HFFc6 (cell line): ENCODE measurements around the gene TMC6. TPM values are rescaled to one million over a fixed set of nuclear protein-coding genes. Genes with fewer than 3 reads are reported as not detected.

Source experiments
- DNase-seq: peaks from one replicate; pipeline ENCODE4 v3.0.0-alpha.2; 2018
- H3K27ac Mint-ChIP-seq: 2 replicates; pipeline ENCODE4 v1.8.0; 2020; ENCODE audit warnings: mild to moderate bottlenecking, mixed read lengths
- H3K27me3 Mint-ChIP-seq: 2 replicates; pipeline ENCODE4 v1.8.0; 2021; ENCODE audit warnings: mild to moderate bottlenecking, moderate library complexity, mixed read lengths; ENCODE audit not compliant: insufficient read depth
- H3K36me3 Mint-ChIP-seq: 2 replicates; pipeline ENCODE4 v1.8.0; 2021; ENCODE audit warnings: low read depth, mixed read lengths
- H3K4me1 Mint-ChIP-seq: 2 replicates; pipeline ENCODE4 v1.8.0; 2020; ENCODE audit warnings: low read depth, mixed read lengths
- H3K4me3 Mint-ChIP-seq: 2 replicates; pipeline ENCODE4 v1.8.0; 2020; ENCODE audit warnings: mild to moderate bottlenecking, moderate library complexity, mixed read lengths
- H3K9me3 Mint-ChIP-seq: 2 replicates; pipeline ENCODE4 v1.8.0; 2020; ENCODE audit warnings: mild to moderate bottlenecking, mixed read lengths
- total RNA-seq, 6 experiments: library from RNA; stranded (reverse); fragmentation: NEBNext Ultra II Directional; extraction: Animal tissue kit (Norgen Biotek cat#: 25700); gene quantifications; 2 replicates in 1 of 6; 3 replicates in 5 of 6; pipeline ENCODE4 v1.2.3, GENCODE V29; 2021
- TF ChIP-seq, protein P1 (sequence below): fragments of 200-600 bp; sonication (generic); IDR thresholded peaks from 2 replicates; pipeline ENCODE4 v1.5.0; 2021; ENCODE audit warnings: antibody characterized with exemption, mild to moderate bottlenecking

The TMC6 gene
- total RNA-seq, 6 experiments from 2014 or later = 0.20 to 0.59 TPM; not detected in 4

DNA sequence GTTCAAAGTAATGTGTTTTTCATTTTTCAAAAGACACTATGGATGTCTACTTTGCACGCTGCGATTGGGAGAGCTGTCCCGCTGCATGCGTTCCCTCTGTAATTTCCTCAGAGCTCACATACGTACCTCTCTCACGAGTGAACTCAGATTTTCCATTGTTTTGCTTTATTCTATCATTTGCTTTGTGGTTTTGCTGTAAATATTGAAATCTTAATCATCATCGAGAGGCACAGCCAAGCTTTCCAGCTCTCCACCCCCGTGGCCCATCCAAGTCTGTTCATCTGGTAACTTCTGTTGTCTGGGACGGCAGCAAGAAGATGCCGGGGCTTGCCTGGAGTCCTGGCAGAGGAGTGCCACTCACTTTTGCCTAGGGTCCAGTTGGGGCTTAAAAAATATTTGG, 21.1 kb downstream of the TMC6 start:
- H3K4me1 Mint-ChIP-seq = peaks cover 14% of the 10 kb centered on the region
- H3K27me3 Mint-ChIP-seq = peaks cover under 1% of the 10 kb centered on the region
- H3K36me3 Mint-ChIP-seq = no peaks in the 10 kb centered on the region
- no peak overlapping the region for H3K4me3 Mint-ChIP-seq
- no peak for DNase-seq
- TF ChIP-seq, protein P1, sequence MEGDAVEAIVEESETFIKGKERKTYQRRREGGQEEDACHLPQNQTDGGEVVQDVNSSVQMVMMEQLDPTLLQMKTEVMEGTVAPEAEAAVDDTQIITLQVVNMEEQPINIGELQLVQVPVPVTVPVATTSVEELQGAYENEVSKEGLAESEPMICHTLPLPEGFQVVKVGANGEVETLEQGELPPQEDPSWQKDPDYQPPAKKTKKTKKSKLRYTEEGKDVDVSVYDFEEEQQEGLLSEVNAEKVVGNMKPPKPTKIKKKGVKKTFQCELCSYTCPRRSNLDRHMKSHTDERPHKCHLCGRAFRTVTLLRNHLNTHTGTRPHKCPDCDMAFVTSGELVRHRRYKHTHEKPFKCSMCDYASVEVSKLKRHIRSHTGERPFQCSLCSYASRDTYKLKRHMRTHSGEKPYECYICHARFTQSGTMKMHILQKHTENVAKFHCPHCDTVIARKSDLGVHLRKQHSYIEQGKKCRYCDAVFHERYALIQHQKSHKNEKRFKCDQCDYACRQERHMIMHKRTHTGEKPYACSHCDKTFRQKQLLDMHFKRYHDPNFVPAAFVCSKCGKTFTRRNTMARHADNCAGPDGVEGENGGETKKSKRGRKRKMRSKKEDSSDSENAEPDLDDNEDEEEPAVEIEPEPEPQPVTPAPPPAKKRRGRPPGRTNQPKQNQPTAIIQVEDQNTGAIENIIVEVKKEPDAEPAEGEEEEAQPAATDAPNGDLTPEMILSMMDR = no peak
- no peaks in the 10 kb centered on the region for H3K9me3 Mint-ChIP-seq
- no peak overlapping the region for H3K27ac Mint-ChIP-seq

GRCh38 chr17:78106211-78106610, 22.3 kb downstream of the TMC6 start:
- H3K4me1 Mint-ChIP-seq = peaks cover 12% of the 10 kb centered on the region
- no peak overlapping the region for H3K27ac Mint-ChIP-seq
- peaks cover 7% of the 10 kb centered on the region for H3K36me3 Mint-ChIP-seq

DNA sequence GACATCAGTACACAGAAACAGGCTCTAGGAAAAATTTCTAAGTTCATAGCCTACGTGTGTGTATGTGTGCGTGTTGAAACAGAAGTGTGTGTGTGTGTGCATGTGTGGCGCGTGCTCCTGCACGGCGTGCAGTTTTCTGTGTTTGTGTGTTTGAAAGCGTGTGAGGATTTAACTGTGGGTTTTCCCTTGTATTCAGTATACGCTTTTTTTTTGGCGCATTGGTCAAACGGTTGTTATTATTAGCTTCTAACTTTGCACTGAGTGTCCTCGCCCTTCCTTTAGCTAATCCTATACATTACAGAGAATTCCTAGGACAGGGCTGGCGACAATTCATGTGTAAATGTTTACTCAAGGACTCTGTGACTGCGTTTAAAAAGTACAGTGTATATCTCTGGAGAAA, 23.0 kb downstream of the TMC6 start:
- no peak for DNase-seq

More at GRCh38 chr17:78106211-78106610, 22.3 kb downstream of the TMC6 start:
- no peak for DNase-seq
- H3K4me3 Mint-ChIP-seq = no peak overlapping the region
- TF ChIP-seq, protein P1 = no peak
- peaks cover 3% of the 10 kb centered on the region for H3K9me3 Mint-ChIP-seq
- H3K27me3 Mint-ChIP-seq = no peaks in the 10 kb centered on the region

GRCh38 chr17:78105101-78105500, 23.5 kb downstream of the TMC6 start:
- Mint-ChIP-seq H3K9me3 (peaks cover 7% of the 10 kb centered on the region), H3K4me1 (peaks cover 6% of the 10 kb centered on the region; the same call in 1 of the 2 replicates), H3K36me3 (peaks cover 17% of the 10 kb centered on the region), H3K27ac (no peak overlapping the region), H3K27me3 (no peaks in the 10 kb centered on the region), H3K4me3 (no peak overlapping the region)
- TF ChIP-seq, protein P1 = no peak
- no peak for DNase-seq

More for the DNA sequence above, 23.0 kb downstream of the TMC6 start:
- Mint-ChIP-seq H3K27ac (no peak overlapping the region), H3K27me3 (no peaks in the 10 kb centered on the region), H3K4me3 (no peak overlapping the region), H3K36me3 (peaks cover 12% of the 10 kb centered on the region), H3K9me3 (peaks cover 7% of the 10 kb centered on the region), H3K4me1 (peaks cover 8% of the 10 kb centered on the region)
- TF ChIP-seq, protein P1 = no peak

GRCh38 chr17:78104540-78104941, 24.0 kb downstream of the TMC6 start:
- Mint-ChIP-seq H3K36me3 (peaks cover 22% of the 10 kb centered on the region), H3K9me3 (peaks cover 7% of the 10 kb centered on the region), H3K4me3 (no peak overlapping the region), H3K27me3 (no peaks in the 10 kb centered on the region), H3K27ac (no peak overlapping the region), H3K4me1 (peaks cover 6% of the 10 kb centered on the region; the same call in 1 of the 2 replicates)
- TF ChIP-seq, protein P1 = no peak
- no peak for DNase-seq

- DNase-seq = no peak
- Mint-ChIP-seq H3K27me3 (no peaks in the 10 kb centered on the region), H3K4me3 (no peak overlapping the region), H3K27ac (no peak overlapping the region), H3K9me3 (peaks cover 7% of the 10 kb centered on the region), H3K36me3 (peaks cover 33% of the 10 kb centered on the region), H3K4me1 (peaks cover 6% of the 10 kb centered on the region; the same call in 1 of the 2 replicates)
- TF ChIP-seq, protein P1 = no peak
Observed at GRCh38 chr17:78103311-78103710, 25.2 kb downstream of the TMC6 start.
